GM06990 (cell line): Measurements from ENCODE around the gene DACT2.

ENCODE experiments used
- DNase-seq: peaks from one replicate; pipeline ENCODE4 v3.0.0-alpha.2; 2011; ENCODE audit not compliant: insufficient read length; ENCODE audit errors: extremely low read depth
- H3K27me3 ChIP-seq: replicated peaks from 2 replicates; pipeline ENCODE4 v1.6.0; 2011; ENCODE audit warnings: low read length; ENCODE audit not compliant: control insufficient read depth, insufficient read depth
- H3K36me3 ChIP-seq: 2 replicates; pipeline ENCODE4 v1.5.1; 2011; ENCODE audit warnings: low read length; ENCODE audit not compliant: control insufficient read depth, insufficient read depth
- H3K4me3 ChIP-seq: replicated peaks from 2 replicates; pipeline ENCODE4 v1.5.1; 2011; ENCODE audit warnings: low read depth, mild to moderate bottlenecking, control low read depth, low read length
- TF ChIP-seq, protein P1 (sequence below): IDR thresholded peaks from 2 replicates; pipeline ENCODE4 v1.5.1; 2011; ENCODE audit warnings: low read length, control low read depth, mild to moderate bottlenecking, inconsistent platforms; ENCODE audit not compliant: insufficient read depth, poor library complexity, severe bottlenecking

DACT2 gene

GRCh38 chr6:168300975-168301647 is 18.5 kb downstream of the DACT2 start:
- no peaks in the 10 kb centered on the region for H3K27me3 ChIP-seq
- no peaks in the 10 kb centered on the region for H3K36me3 ChIP-seq

DNA sequence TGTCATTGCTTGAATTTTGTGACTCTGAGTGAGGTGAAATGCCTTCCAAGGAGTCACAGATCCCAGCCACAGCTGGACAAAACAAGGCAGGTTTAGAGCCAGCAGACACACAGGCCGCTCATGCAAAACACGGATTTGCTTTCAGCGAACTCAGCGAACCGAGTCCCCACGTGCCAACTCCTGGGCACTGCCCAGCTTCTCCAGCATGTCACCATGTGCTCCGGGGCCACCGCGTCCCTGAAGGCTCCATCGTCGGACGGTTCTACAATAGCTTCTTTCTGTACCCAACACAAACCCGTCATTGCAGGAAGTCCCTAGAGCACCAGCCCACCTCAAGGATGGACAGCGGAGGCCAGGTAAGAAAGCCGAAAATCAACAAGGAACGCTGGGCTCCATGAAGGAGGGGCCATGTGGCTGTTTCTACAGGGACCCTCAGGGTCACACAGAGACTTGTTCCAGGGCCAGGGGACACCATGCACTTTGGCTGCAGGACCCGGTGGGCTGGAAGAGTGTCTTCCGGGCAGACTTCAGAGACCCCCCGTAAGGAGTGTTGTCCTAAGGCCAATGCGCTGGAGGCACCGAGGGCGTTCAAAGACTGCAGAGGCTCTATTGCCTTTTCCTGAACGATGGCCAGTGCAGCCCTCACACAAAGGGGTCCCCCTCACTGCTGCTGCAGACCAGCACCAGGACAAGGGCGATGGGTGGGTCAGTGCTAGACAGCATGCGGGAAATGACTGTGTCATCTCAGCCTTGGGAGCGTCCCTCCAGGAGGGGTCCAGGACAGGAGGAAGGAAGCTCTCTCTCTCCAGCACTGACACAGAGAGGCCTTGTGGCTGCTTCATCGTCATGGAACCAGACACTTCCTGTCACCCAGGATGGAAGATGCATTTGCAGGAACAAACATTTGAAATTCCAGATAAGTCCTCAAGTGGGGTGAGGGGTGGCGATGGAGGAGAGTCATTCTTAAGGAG is 19.8 kb downstream of the DACT2 start:
- H3K27me3 ChIP-seq, result no peaks in the 10 kb centered on the region
- no peak for DNase-seq
- H3K4me3 ChIP-seq, result no peak overlapping the region
- TF ChIP-seq, protein P1, sequence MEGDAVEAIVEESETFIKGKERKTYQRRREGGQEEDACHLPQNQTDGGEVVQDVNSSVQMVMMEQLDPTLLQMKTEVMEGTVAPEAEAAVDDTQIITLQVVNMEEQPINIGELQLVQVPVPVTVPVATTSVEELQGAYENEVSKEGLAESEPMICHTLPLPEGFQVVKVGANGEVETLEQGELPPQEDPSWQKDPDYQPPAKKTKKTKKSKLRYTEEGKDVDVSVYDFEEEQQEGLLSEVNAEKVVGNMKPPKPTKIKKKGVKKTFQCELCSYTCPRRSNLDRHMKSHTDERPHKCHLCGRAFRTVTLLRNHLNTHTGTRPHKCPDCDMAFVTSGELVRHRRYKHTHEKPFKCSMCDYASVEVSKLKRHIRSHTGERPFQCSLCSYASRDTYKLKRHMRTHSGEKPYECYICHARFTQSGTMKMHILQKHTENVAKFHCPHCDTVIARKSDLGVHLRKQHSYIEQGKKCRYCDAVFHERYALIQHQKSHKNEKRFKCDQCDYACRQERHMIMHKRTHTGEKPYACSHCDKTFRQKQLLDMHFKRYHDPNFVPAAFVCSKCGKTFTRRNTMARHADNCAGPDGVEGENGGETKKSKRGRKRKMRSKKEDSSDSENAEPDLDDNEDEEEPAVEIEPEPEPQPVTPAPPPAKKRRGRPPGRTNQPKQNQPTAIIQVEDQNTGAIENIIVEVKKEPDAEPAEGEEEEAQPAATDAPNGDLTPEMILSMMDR, result no peak
- H3K36me3 ChIP-seq, result no peaks in the 10 kb centered on the region

More at GRCh38 chr6:168300975-168301647, 18.5 kb downstream of the DACT2 start:
- TF ChIP-seq, protein P1, result no peak
- DNase-seq, result no peak
- H3K4me3 ChIP-seq, result no peak overlapping the region

- Histone ChIP-seq H3K36me3 (no peaks in the 10 kb centered on the region), H3K4me3 (no peak overlapping the region), H3K27me3 (no peaks in the 10 kb centered on the region)
- TF ChIP-seq, protein P1, result no peak
- no peak for DNase-seq
Measured at GRCh38 chr6:168297643-168298042, 21.9 kb downstream of the DACT2 start.

DNA sequence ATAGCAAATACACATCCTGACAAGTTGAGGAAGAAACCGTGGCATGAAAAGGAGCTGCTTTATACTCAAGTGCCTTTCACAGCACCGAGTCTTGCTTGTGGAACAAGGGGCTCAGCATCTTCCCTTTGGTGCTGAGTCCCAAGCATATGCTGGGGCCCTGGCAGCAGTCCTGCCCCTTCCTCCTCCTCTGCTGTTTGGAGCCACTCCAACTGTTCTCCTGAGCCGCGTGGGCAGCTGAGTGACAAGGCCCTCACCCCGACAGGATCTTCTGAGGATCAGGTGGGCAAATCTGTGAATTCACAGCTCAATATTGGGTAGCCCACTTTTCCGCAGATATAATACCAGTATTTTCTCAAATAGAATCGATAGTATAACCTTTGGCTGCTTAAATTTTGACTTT is 24.7 kb downstream of the DACT2 start:
- Histone ChIP-seq H3K27me3 (no peaks in the 10 kb centered on the region), H3K36me3 (no peaks in the 10 kb centered on the region), H3K4me3 (no peak overlapping the region)
- no peak for DNase-seq
- TF ChIP-seq, protein P1, result no peak

- no peak for DNase-seq
- Histone ChIP-seq H3K4me3 (no peak overlapping the region), H3K36me3 (no peaks in the 10 kb centered on the region), H3K27me3 (no peaks in the 10 kb centered on the region)
- TF ChIP-seq, protein P1, result no peak
Measured at GRCh38 chr6:168293636-168294530, 25.7 kb downstream of the DACT2 start.
